ENCODE data around the gene TSHZ2.

Gene TSHZ2

DNA sequence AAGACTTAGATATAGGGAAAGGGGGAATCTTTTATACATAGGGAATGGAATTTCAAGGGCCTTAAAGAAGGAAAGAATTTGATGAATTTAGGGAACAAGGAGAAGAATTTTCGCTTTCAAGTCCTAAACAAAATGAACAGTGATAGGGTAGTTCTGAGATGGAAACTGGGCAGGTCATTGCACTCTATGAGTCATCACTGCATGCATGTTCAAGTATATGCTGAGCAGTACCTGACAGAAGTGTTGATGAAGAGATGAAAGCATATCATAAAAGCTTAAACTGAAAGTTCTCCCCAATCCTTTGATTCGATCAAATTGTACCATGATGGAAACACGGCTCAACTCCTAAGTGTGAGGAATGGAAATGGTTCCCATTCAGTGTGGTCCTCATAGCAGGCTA, 271.0 kb downstream of the TSHZ2 start:
- no peak for DNase-seq (ENCODE audit: low read depth in 2 of 2)

- no peak for DNase-seq (ENCODE audit: low read depth in 2 of 2)
Measured at GRCh38 chr20:53244711-53245110, 272.6 kb downstream of the TSHZ2 start.

- DNase-seq (ENCODE audit: low read depth in 2 of 2), result no peak
Measured at GRCh38 chr20:53245574-53245973, 273.4 kb downstream of the TSHZ2 start.

DNA sequence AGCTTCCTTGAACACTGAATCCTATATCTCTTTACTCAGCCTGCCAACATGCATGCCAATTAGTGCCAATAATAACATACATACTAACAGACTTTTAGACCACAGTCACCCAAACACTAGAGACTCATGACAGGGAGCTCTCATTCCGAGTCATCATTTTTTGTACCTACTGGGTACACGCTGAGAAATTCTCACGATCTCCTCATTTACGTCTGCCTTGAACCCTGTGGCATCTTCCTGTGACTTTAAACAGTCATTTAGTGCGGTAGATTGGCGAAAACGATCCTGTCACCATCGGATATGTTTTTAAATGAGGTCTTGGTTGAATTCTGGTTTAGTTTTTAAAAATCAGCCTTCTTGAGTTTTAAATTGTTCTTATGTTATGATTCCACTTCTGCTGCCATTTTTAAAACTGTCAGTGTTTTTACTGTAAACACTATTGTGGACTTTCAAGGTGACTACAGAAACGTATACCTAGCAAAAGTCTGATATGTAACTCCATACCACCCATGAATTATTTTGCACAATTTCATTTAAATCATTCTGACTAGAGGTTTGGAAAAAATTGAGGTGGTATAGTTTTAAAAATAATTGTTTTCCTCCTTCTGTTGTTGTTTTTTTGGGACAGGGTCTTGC, 275.4 kb downstream of the TSHZ2 start:
- DNase-seq (ENCODE audit: low read depth in 2 of 2), result no peak

- DNase-seq (ENCODE audit: low read depth in 2 of 2), result no peak
Measured at GRCh38 chr20:53250456-53250855, 278.3 kb downstream of the TSHZ2 start.

- DNase-seq (ENCODE audit: low read depth in 2 of 2), result no peak
Measured at GRCh38 chr20:53252002-53252401, 279.8 kb downstream of the TSHZ2 start.

GRCh38 chr20:53253668-53254067, 281.5 kb downstream of the TSHZ2 start:
- no peak for DNase-seq (ENCODE audit: low read depth in 2 of 2)

DNA sequence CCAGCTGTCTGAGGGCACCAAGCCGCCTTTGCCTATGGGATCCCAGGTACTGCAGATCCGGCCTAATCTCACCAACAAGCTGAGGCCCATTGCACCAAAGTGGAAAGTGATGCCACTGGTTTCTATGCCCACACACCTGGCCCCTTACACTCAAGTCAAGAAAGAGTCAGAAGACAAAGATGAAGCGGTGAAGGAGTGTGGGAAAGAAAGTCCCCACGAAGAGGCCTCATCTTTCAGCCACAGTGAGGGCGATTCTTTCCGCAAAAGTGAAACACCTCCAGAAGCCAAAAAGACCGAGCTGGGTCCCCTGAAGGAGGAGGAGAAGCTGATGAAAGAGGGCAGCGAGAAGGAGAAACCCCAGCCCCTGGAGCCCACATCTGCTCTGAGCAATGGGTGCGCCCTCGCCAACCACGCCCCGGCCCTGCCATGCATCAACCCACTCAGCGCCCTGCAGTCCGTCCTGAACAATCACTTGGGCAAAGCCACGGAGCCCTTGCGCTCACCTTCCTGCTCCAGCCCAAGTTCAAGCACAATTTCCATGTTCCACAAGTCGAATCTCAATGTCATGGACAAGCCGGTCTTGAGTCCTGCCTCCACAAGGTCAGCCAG, 283.0 kb downstream of the TSHZ2 start:
- no peak for DNase-seq (ENCODE audit: low read depth in 2 of 2)

- no peak for DNase-seq (ENCODE audit: low read depth in 2 of 2)
Measured at GRCh38 chr20:53258741-53259140, 286.6 kb downstream of the TSHZ2 start.

DNA sequence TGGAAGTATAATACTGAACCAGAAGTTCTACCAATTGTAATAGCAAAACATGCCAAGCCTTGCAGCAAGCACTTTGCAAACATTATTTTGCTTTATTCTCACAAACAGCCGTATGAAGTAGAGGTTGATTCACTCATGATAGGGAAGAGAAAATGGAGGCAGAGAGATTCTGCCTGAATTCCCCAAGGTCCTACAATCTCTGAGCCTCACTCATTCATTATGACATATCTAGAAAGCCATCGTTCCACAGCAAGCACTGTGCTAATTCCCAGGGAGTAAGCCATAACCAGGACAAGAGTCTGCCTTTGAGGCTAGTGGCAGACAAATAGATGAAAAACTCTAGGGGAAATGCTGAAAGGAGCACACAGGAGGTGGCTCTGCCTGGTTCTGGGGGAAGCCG, 288.0 kb downstream of the TSHZ2 start:
- DNase-seq (ENCODE audit: low read depth in 2 of 2), result no peak

- DNase-seq (ENCODE audit: low read depth in 2 of 2), result no peak
Measured at GRCh38 chr20:53260591-53260990, 288.4 kb downstream of the TSHZ2 start.

GRCh38 chr20:53262365-53262764, 290.2 kb downstream of the TSHZ2 start:
- no peak for DNase-seq (ENCODE audit: low read depth in 2 of 2)

GRCh38 chr20:53263554-53264438, 291.6 kb downstream of the TSHZ2 start:
- DNase-seq (ENCODE audit: low read depth in 2 of 2), result no peak

DNA sequence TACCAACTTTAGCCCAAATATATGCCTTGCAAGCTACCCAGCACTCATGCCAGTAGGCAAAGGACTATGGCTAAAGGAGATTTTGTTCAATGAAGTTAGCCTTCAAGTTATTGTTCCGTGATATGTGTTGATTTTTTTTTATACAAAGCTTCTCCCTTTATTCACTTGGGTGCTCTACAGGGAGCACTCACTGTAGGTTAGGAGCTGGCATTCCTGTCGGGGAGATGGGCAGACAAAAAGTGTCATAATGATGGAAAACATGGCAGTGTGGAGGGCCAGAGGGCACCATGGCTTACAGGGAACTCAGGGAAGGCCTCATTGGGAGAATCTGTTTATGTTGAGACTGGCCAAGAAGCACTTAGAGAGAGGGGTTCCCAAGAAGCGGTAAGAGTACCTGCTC, 292.4 kb downstream of the TSHZ2 start:
- DNase-seq (ENCODE audit: low read depth in 2 of 2), result no peak

DNA sequence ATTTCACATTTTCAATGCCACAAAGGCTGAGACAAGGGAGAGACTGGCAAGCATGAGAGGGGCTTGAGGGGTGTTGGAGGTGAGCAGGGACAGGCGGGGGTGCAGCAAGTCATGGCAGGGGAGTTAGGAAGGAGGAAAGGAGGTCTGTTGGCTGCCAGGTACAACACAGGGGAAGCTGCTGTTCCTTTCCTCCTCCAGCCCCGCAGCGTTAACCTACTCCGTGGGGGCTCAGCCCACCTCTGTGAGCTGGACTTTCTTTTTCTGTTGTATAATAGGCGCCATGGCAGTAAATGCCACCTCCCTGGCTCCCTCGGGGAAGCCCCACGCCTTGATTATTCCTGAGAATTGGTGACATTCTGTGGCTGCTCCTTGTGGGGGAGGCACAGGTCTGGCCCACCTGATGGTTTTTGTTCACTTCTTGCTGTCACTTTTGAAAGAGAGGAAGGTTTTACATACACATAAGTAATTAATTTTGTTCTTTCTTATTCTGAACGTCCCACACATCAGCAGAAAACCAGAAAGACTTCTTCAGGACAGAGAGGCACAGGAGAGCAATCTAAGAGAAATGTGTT, 293.2 kb downstream of the TSHZ2 start:
- DNase-seq (ENCODE audit: low read depth in 2 of 2), result no peak

DNA sequence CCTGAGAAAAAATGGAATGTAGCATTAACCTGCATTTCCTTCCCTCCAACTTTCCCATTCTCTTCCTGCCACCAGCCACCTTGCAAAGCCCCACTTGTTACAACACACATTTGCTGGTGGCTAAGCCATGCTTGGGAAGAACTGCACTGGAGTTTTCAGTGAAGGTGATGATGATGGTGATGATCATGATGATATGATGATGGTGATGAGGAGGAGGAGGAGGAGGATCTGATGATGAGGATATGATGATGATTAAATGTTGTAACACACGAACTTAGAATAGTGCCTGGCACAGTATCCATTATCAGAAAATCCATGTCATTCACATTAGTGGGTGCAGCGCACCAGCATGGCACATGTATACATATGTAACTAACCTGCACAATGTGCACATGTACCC, 297.2 kb downstream of the TSHZ2 start:
- no peak for DNase-seq (ENCODE audit: low read depth in 2 of 2)

DNA sequence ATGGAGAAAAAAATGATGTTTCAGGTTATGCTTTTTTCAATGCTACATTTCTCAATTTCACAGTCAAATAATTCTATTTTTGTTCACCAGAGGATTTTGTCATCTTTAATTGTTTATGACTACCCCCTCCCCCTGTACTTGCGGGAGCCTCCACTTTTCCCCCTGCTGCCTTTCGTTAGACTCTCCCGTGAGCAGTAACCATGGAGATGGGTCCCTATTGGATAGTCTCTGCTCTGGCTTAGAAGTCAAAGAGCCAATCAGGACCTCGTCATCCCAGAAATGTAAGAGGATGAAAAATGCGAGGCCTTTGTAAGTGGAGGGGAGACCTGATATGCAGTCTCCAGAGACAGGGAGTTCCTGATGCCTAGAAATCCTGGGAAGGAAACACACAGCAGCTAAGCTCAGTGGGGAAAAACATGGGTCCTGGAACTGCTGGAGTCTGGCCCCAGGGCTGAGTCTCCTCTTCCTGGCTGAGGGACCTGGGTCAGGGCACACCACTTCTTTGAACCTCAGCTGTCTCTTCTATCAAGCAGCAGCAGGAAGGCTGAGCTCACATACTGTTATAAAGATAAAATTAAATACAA, 298.7 kb downstream of the TSHZ2 start:
- DNase-seq (ENCODE audit: low read depth in 2 of 2), result no peak

DNA sequence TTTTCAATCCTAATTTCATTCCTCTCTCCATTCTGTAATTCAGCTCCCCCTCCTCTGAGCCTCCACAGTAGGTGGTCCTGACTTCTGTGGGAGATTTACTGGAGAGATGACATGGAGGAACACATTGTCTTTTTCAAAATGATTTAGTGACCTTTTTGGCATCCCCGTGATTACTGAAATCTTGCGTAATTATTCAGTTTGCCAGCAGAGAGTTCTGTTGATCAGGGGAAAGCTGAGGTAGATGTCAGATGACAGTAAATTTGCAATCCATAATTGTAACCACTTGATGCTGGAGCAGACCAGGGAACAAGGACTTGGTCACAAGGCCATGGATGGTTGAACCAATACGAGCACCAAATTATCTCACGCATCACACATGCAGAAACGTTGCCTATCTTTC, 302.2 kb downstream of the TSHZ2 start:
- no peak for DNase-seq (ENCODE audit: low read depth in 2 of 2)

DNA sequence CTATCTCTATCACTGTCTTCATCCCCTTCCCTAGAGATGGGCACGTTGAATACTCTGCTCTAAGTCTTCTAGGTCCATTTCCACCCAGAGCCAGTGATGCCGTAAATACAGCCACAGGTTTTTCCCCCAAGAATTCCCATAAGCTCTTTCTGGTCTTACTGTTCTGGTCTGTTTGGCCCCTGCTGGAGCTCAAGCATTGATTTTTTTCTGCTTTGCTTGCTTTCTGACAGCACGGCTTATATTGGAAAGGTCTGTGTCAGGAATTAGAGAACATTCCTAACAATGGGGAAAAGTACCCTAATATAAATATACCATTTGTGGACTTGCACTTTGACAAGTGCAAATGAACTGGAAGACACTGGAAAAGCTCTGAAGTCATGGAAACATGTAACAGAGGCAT, 302.6 kb downstream of the TSHZ2 start:
- no peak for DNase-seq (ENCODE audit: low read depth in 2 of 2)

GRCh38 chr20:53276143-53276542, 304.0 kb downstream of the TSHZ2 start:
- DNase-seq (ENCODE audit: low read depth in 2 of 2), result no peak

GRCh38 chr20:53278555-53278954, 306.4 kb downstream of the TSHZ2 start:
- no peak for DNase-seq (ENCODE audit: low read depth in 2 of 2)

DNA sequence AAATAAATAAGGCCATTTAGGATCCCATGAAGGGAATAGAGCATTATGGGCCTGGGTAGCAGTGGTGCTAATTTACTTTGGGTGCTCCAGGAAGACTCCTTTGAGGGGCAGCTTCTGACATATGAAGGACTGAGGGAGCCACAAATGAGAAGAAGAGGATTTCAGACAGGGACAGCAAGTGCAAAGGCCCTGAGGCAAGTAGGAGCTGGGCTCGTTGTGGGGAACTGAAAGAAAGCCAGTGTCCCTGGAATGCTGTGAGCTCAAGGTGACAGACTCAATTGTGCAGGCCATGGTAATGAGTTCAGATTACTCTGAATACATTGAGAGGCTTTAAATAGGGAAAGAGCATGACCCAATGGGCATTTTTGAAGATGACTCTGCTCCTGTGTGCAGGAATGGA, 307.6 kb downstream of the TSHZ2 start:
- DNase-seq (ENCODE audit: low read depth in 2 of 2), result no peak

All from stimulated activated CD8-positive, alpha-beta memory T cell treated with anti-CD3 and anti-CD28 coated beads, Interleukin-15, amount 100 ng/mL, for 4 hours (primary cell).